Stimulated activated naive CD8-positive, alpha-beta T cell treated with anti-CD3 and anti-CD28 coated beads, Interleukin-15, Interleukin-2, amounts not matched to agents 100 U/mL and 50 U/mL, for 24 hours (primary cell): ENCODE results near the gene COG5.

ENCODE experiments used
- ATAC-seq: fragments of 150-1000 bp; cut with Tn5 transposase; one replicate; pipeline ENCODE4 v1.10.0; 2021
- DNase-seq: peaks from one replicate; pipeline ENCODE4 v3.0.0; 2021

The COG5 gene

DNA sequence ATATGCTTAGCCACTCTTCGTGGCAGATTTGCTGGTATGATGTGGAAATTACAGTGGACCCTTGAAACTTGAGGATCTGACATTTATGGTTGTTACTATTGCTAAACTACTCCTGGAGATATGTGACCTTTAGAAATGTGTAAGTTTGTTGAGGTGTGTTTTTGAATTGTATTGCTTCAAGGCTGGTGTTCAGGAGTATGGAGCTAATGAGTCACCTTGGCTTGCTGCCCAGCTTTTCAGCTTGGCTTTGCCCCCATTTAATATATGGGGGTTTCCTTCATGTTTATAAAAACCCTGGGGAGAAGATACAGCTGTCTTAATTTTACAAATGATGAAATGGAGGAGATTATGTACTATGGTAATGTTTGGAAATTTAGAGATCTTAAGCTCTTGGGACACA, 383.3 kb downstream of the COG5 start:
- ATAC-seq (peak; percentile 86), DNase-seq (peak; percentile 84)

DNA sequence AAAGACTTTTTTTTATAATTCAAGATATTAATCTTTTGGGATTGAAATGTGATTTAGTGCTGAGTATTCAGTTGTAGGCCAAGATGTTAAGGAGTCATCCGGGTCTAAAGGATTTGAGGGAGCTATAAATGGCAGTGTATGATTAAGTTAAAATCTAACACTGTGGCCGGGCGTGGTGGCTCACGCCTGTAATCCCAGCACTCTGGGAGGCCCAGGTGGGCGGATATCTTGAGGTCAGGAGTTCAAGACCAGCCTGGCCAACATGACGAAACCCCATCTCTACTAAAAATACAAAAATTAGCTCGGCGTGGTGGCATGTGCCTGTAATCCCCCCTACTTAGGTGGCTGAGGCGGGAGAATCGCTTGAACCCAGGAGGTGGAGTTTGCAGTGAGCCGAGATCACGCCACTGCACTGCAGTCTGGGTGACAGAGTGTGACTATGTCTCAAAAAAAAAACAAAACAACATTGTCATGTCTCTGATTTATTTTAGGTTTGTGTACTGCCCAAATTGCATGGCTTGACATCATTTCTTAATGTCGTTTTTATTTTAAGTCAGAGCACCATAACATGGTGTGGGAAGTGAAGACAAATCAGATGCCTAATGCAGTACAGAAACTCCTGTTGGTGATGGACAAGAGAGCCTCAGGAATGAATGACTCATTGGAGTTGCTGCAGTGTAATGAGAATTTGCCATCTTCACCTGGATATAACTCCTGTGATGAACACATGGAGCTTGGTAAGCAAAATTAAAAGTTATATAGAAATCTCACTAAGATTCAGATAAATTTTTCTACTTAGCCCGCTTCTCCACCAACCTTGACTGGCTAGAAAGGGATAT, 384.2 kb downstream of the COG5 start:
- DNase-seq = peak; percentile 41
- peak; percentile 65 for ATAC-seq

DNA sequence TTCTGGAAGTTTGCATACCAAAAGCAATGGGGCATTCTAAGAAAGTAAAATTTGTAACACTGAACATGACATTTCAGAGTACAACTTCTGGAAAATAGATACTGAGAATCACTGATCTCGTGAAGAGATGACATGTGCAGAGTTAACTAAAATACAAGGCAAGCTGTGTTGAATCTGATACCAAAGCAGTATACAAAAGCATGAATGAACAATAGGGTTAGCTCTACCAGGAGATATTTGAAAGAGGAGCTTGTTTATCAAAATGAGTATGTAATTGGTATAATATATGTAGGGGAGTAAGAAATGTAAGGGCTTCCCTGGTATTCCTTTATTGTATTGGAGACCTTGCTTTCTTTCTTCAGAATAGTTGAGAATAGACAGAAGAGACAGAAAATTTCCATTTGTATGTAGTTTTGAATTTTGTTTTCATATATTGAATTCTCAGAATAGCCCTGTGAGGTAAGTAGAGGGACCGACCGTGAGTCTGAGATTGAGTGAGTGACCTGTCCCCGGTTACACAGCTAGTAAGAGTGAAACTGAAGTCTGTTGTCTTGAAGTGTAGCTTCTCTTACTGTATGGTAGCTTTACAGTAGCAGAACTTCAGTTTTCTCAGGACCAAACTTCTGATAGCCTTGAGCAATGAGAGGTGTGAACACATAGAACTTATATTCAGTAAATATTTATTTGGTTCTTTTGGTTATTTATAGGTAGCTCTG, 389.9 kb downstream of the COG5 start:
- peak; percentile 26 for ATAC-seq
- no peak for DNase-seq

DNA sequence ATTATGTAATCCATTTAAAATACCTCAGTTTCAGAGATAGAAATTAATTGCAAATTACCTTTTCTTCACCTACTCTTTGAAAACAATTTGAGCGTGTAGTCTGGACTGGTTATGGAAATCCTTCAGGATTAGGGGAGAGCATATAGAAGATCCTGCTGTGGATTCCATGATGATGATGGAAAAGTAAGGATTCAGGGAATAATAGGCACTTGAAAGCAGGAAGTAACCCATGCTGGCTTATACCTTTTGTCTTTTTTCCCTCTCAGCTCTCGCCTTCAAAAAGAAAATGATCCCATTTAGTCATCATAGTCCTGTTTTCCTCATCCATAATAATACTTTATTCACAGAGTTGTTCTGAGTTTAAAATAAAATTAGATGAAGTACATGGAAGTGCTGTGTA, 390.5 kb downstream of the COG5 start:
- DNase-seq (no peak), ATAC-seq (no peak)

DNA sequence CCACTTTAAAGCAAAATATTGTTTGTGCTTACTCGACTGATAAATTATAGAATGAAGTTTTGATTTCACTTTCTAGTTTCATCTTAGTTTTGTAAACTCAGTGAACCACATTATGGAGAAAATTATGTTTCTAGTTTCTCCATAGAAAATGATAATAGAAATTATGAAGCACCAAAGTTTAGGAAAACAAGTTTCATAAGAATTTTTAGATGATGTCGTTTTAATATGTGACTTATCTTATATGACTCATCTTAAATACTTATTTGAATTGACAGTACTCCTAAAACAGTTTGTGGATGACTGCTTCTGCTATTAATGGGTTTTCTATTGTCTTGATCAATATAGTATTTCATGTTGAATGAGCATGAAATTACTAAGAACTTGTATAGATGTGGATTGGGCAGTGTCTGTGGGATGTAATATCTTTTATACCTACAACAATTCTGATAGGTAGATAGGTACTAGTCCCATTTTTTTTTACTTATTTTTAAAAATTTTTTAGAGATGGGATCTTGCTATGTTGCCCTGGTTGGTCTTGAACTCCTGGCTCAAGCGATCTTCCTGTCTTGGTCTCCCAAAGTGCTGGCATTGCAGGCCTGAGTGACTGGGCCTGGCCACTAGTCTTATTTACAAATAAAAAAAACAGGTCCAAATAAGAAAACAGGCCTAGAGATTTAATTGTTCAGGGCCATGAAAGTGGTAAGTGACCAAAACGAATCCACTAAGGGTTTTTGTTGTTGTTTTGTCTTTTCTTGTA, 391.3 kb downstream of the COG5 start:
- ATAC-seq (no peak), DNase-seq (no peak)

DNA sequence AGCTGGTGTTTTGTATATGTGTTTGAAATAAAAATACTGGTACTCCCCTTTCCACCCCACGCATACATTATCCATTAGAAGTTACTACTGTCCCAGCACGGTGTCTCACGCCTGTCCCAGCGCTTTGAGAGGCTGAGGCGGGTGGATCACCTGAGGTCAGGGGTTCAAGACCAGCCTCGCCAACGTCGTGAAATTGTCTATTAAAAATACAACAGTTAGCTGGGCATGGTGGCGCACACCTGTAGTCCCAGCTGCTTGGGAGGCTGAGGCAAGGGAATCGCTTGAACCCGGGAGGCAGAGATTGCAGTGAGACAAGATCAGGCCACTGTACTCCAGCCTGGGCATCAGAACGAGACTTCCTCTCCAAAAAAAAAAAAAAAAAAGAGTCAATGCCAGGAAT, 392.2 kb downstream of the COG5 start:
- DNase-seq = no peak
- no peak for ATAC-seq

DNA sequence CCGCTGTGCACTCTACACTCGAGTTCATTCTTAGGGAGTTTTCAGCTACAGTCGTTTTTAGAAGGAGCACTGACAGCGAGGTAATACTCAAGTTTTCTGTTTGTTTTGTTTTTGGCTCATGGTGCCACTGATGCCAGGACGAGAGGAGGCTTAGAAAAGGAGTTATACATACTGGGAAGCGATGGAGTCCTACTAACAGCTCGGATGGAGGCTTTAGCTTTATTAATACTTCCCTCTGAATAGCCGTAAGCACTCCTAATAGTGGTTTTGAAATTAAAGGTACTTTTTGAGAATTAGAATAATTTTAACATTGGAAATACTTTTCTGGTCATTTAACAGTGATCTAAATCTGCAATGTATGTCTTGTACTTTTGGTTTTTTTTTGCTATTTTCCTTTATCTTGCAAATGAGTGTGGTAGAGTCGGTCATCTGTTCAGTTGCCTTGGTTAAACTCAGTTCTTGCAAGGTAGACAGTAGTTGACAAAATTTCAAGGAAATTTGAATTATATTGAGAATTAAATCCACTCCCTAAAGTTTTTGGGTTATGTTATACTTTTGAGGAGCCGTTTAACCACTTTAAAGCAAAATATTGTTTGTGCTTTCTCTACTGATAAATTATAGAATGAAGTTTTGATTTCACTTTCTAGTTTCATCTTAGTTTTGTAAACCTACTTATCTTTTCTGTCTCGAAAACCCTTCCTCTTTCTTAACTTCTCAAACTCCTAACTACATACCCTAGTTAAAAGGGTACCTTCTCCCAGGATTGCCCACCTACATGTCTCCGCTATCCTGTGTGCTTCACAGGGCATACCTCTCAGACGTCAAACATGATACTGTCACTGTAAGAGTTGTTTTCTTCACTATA, 393.4 kb downstream of the COG5 start:
- DNase-seq (no peak), ATAC-seq (no peak)

DNA sequence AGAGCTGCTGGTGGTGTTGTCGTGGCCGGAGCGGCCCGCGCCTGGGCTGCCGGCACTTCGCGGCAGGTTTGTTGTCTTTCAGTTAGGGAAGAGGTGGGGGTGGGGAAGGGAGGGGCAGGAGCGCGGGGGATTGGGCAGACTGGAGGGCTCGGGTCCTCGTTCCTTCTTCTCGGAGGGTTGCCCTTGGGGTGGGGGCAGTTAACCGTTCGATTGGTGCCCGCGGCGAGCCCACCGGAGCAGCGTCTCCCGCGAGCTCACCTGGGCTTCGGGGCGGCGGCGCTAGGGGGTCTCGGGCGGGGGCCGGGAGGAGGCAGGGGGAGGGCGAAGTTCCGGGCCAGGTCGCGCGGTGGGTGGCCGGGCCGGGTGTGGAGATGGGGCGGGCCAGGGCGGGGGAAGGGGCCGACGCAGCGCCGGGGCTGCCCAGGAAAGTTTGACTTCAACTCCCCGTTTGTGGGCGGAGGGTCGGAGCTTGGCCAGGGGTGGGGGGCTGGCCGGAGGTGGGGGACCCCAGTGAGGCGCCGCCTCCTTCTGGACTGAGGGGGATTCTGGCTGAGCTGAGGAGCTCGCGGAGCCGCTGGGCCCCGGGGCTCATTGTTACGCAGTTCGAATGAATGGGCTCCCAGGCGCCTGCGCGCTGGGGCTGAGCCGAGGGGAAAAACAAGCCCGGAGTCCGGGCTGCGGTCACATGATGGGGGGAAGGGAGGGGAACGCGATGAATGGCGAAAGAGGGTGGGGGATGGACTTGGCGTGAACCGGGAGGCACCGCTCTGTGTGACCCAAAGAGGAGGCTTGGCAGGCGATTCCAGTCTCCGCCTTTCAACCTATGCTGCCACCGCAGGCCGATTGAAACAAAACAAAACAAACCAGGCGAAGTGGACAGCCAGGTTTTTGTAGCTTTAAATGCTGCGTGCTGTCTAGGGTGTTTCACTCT, 394.3 kb downstream of the COG5 start:
- DNase-seq (peak; percentile 93), ATAC-seq (peak; percentile 41)

DNA sequence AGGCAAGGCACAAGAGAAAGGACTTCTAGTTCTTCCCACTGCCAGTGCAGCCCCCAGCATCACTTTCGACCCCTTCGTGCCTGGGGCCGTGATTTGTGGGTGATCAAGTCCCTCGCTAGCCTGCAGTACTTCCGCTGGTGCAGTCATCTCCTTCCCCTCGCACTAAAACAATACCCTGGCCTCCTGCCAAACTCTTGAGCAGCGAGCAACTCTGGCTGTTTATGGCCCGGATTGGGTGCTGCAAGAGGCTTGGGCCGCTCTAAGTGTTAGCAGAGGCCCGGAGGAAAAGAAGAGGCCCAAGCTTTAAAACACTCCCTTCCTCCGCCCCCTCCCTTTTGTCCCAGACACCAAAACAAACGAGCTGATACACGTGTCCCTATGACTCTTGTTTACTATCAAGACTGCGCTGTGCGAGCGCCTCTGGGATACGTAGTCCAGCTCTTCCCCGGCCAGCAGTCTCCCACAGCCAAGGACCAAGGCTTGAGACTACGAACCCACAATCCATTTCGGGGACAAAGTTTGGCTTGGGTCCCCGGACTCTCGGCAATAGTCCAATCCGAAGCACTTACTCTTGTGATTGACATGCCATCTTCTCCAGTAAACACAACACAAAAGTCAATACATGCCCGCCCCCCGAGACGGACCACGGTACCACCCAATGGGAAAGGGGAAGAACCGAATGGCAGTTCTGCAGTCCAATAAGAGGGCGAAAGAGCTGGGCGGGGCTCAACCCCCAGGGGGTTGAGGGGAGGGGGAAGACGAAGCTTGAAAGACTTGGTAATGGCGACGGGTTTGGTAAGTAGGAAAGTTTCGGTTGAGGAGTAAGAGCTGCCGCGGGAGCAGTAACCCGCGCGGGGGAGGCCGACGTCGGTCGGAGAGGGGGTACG, 395.2 kb downstream of the COG5 start, which contains the start of gene HBP1:
Gene HBP1 (plus strand): TSS at position 771 of the 887 bp plus-strand sequence. CDS start 10,891 bp downstream, outside the sequence.
- DNase-seq (peak; percentile 97), ATAC-seq (peak; percentile 89)

DNA sequence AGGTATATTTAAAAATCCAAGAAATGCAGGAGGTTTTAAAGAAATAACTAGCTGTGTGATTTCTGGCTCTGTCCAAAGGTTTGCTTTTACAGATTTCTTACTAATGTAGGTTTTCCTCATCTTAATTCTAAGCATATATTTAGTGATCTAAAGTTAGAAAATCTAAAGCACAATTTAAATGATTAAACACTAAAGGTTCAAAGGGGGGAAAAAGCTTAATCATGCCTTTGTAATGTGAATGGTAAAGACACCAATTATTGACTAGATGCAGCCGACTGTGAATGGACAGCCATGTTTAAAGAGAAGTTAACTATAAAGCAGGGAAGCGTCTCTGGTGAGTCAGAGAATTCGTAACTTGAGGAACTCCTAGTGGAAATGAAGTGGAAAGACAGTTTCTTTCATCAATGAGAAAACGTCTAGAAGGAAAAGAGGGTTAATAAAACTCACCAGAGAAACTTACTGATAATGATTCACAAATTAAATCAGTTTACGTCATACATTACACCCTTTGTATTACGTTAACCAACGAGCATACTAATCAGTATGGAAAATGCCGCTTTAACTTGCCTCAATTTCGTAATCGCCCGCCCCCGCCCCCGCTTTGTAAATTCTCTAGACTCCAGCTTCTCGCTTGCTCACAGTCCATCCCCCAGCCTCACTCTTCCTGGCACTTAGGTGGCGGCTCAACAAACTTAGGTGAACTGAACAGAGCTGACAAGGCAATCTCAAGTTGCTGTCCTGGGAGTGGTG, 396.1 kb downstream of the COG5 start:
- no peak for DNase-seq
- peak; percentile 0 for ATAC-seq

DNA sequence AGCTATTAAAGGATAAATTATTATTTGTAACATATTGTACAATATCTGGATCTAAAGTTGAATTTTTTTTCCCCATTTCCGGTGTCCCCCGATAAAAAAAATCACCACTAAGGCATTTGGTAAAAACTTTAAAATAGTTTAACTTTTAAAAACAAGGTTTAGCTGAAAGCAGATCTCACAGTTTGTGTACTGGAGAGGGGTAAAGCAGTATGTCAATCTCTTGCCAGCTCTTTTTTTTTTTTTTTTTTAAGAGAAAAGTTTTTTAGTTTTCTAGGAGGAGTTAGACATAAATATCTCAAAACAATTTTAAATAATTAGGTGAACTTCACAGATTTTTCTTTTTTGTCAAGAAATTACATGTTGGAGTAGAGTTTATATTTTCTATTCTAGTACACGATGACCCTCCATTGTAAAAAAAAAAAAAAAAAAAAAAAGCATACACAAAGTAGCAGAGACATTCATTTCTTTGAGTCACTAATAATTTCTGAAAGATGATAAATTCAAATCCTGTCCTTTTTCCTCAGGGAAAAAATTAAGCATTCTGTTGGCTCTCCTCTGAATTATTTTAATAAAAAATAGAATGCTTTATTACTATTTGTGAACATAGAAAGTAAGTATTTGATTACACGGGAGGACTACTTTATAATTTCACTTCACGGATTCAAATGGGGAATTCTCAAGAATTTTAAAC, 396.8 kb downstream of the COG5 start:
- ATAC-seq (no peak), DNase-seq (no peak)

DNA sequence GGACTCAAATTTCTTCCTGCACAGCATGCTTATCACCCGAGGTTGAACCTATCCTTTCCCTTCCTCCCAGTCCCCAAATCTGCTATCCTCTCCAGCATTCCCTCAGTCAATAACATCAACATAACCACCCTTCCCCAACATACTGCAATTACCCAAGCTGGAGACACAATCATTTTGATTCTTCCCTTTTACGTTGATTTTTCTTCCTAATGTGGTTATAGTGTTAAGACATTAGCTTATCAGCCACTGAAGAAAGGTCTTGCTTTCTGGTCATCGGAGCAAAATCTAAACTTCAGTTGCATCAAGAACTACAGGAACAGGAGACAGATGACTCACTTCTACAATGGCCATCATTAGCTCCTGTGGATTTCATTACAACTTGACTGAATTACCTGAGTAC, 398.4 kb downstream of the COG5 start:
- DNase-seq = no peak

DNA sequence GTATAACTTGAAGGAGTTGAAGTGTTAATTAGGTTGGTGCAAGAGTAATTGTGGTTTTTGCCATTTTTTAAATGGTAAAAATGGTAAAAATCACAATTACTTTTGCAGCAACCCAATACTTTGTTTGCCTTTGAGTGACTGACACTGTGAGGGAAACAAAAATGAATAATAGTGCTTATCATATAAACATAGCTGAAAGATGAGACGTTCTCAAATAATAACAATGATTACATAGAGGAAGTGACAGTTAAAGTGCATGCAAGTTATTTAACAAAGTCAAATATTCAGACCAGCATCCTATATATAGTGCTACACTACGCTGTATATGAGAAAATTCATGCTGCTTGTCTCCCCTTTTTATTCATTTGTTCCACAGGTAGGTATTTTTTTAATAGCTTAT, 399.6 kb downstream of the COG5 start:
- no peak for ATAC-seq

More for the DNA sequence above, 398.4 kb downstream of the COG5 start:
- ATAC-seq = no peak

DNA sequence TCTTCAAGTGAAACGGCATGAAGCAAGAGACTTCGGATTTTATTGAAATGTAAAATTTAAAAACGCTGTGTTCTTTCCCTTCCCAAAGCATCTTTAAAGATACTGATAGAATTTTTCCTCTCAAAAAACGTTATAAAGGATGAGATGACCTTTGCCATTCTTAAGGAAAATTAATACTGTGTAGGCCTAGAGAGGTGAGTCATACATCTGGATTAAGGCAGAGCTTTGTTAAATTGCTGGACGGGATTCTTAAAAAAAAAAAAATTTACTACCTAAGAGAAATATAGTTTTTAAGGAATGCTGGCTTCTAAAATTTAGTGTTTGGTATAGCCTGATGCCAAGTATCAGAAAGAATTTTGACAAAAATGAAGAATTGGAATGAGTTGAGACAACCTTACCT, 401.2 kb downstream of the COG5 start:
- no peak for ATAC-seq
- DNase-seq = no peak

More for the DNA sequence above, 399.6 kb downstream of the COG5 start:
- DNase-seq = no peak

DNA sequence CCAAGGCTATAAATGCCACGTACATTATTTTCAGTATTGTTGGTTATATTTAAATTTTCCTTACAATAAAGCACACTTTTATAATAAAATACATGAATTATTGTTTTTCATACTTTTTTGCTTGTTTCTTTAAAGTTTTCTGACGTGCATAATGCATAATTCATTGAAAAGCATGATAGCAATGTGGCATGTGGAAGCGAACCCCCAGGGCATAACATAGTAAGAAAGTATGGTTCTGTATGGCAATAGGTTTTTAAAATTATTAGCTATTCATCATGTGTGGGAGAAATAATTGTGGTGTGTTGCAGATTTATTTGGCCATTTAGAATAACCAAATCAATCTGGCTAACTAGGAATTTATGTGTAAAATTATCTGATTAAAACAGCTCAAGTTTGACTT, 402.3 kb downstream of the COG5 start:
- DNase-seq = no peak
- no peak for ATAC-seq

DNA sequence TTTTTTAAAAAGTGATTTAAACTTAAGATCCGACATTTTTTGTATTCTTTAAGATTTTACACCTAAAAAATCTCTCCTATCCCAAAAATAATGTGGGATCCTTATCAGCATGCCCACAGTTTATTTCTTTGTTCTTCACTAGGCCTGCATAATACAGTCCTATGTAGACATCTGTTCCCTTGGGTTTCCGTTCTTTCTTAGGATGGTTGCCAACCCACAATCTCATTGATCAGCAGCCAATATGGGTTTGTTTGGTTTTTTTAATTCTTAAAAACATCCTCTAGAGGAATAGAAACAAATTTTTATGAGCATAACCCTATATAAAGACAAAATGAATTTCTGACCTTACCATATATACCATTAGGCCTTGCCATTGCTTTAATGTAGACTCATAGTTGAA, 403.3 kb downstream of the COG5 start:
- DNase-seq (no peak), ATAC-seq (no peak)

DNA sequence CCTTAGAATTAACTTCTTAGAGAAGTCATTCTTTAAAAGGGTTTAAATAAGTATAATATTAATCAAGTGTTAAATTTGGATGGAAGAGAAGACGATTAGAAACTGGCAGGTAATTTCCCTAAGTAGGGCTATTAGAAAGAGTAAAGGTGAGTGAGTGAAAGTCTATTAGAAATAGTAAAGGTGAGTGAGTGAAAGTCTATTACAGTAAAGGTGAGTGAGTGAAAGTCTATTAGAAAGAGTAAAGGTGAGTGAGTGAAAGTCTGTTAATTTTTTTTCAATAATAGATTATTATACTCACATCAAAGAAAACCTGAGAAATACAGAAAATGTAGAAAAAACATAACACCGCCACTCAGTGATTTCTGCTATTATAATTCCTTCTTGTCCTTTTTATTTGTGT, 405.7 kb downstream of the COG5 start:
- DNase-seq = no peak
- no peak for ATAC-seq

DNA sequence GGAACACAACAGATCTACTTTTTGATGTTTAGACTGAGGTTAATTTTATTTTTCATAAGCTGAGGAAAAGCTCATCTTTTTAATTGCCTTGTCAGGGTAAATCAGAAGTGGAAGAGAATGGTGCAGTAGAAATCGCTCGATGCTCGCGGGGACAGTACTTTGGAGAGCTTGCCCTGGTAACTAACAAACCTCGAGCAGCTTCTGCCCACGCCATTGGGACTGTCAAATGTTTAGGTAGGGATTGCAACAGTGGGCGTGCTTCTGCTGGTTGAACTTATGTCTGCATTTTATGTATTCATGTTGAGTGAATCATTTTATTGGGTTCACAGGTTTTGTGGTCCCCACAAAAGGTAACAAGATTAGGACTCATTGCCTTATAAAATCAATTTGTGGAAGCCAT, 406.6 kb downstream of the COG5 start:
- ATAC-seq (no peak), DNase-seq (no peak)
